ENCODE results near the gene TYW3.

The TYW3 gene

DNA sequence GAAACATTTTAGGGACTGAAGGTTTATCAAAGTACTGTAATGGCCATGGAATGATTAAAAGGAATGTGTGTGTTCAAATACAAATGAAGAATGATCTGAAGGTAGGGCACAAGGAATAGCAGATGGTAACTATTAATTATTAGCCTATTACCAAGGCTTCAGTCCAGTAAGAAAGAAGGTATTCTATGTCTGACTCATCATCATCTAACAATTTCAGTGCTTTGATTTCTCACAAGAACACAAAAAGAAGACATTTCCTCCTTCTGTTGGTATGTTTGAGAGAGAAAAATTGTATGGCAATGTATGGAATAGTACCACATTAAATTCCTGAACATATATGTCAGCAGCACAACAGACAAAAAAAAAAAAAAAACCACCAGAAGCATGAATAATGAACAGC lies 57.5 kb downstream of the TYW3 start:
- DNase-seq (ENCODE audit: low read depth), result no peak

GRCh38 chr1:74791491-74791890 lies 58.5 kb downstream of the TYW3 start:
- DNase-seq (ENCODE audit: low read depth), result no peak

DNA sequence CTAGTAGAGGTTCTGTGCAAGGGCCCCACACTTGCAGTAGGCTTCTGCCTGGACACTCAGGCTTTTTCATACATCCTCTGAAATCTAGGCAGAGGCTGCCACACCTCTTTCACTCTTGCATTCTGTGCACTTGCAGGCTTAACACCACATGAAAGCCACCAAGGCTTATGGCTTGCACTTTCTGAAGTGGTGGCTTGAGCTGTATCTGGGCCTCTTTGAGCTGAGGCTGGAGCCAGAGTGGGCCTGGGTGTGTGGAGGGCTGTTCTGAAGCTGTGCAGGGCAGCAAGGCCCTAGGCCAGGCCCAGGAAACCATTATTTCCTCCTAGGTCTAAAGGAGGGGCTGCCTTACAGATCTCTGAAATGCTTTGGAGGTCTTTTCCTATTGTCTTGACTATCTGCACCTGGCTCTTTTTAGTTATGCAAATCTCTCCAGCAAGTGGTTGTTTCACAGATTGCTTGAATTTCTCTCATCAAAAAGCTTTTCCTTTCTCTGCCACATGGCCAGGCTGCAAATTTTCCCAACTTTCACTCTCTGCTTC lies 66.2 kb downstream of the TYW3 start:
- no peak for DNase-seq (ENCODE audit: low read depth)

- no peak for DNase-seq (ENCODE audit: low read depth)
These were observed 78.7 kb downstream of the TYW3 start for GRCh38 chr1:74811436-74812179.

DNA sequence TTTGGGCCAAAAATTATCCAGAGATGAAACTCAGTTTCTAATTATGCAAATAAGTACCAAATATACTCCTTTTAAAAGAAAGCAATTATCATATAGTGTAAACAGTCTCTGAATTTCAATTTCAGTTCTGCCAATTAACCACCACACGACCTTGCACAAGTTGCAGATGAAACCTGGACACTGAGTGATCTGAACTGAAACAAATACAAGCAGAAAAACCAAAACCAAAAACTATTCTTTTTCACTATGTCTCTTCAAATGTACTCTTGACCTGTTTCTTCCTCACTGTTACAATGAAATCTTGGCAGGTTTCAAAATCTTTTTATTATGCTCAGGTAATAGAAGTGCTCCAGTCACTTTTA lies 79.2 kb downstream of the TYW3 start:
- no peak for DNase-seq (ENCODE audit: low read depth)
